ENCODE measurements around the gene ZDHHC22.
A peak's percentile ranks its signal among the peaks of the same experiment; 100 is the strongest.

- no peak for TF ChIP-seq EZH2phosphoT487 (IDR thresholded peaks at IDR 0.05; ENCODE audit: unreplicated experiment)
- TF ChIP-seq CTCF (conservative IDR thresholded peaks at IDR 0.05; ENCODE audit: low read depth in 2 of 2) = peak in 1 of 2 experiments; percentile 4; a peak in 1 of 4 replicates
- TF ChIP-seq POLR2AphosphoS5 (IDR thresholded peaks at IDR 0.05; ENCODE audit: low read depth) = peak; percentile 69
- TF ChIP-seq EZH2 (IDR thresholded peaks at IDR 0.05; ENCODE audit: low read depth, unreplicated experiment) = no peak
- no peak for TF ChIP-seq JUNB (IDR thresholded peaks at IDR 0.05; ENCODE audit: unreplicated experiment)
- TF ChIP-seq ZNF114 (CRISPR knock-in tag; IDR thresholded peaks at IDR 0.05) = no peak
- TF ChIP-seq REST (IDR thresholded peaks at IDR 0.05; ENCODE audit: unreplicated experiment) = no peak
- no peak for TF ChIP-seq STAT1 (IDR thresholded peaks at IDR 0.05; ENCODE audit: unreplicated experiment)
- peak; percentile 83 for TF ChIP-seq CREB1 (CRISPR knock-in tag; IDR thresholded peaks at IDR 0.05; ENCODE audit: low read depth)
- no peak for TF ChIP-seq ETS1 (IDR thresholded peaks at IDR 0.05)
These were observed 40.2 kb upstream of the ZDHHC22 start, which contains the start of gene TMEM63C for GRCh38 chr14:77181603-77182437.
